Measurements from ENCODE around the gene ADRA2C.
"Not testable (repeated sequence)": the region's sequence is repeated elsewhere in the genome, so short reads cannot be mapped to it uniquely, and the experiment has no call there.

The ADRA2C gene

DNA sequence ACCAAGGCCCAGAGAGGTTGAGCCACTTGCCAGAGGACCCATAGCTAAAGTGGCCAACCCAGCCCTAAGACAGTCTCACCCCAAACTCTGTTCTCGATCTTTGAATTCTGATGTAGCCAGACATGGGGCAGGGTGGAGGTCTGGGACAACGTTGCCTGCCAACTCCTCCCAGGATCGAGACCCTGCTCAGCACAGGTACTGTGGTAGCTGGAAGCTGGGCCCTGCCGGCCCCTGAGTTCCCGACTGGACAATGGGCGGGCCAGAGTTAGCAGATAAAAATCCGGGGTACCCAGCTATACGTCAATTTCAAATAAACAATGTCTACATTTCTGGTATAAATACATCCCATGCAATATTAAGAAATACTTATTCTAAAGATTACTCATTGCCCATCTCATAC is 35.3 kb downstream of the ADRA2C start:
- DNase-seq, result no peak

GRCh38 chr4:3801931-3802550 is 35.9 kb downstream of the ADRA2C start:
- DNase-seq, result no peak

GRCh38 chr4:3802571-3803474 is 36.6 kb downstream of the ADRA2C start:
- no peak for DNase-seq

GRCh38 chr4:3803475-3803847 is 37.3 kb downstream of the ADRA2C start:
- DNase-seq, result no peak

- no peak for DNase-seq
Observed at GRCh38 chr4:3803946-3804345, 37.8 kb downstream of the ADRA2C start.

GRCh38 chr4:3805026-3805425 is 38.8 kb downstream of the ADRA2C start:
- no peak for DNase-seq

DNA sequence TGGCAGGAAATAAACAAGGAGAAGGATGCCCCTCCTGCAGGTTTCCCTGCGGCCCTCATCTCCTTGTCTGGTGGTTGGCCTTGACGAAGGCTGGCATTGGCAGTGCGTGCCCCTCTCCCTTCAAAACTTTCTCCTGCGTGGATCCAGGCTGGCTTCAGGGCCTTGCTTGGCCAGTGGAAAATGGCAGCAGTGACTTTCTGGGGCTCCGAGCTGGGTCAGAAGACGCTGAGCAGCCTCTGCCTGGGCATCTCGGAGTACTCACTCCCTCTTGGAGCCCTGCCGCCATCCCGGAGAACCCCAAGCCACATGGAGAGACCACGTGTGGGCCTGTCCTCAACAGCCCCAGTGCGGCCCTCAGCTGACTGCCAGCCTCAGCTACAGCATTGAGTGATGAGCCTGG is 39.5 kb downstream of the ADRA2C start:
- DNase-seq, result no peak

DNA sequence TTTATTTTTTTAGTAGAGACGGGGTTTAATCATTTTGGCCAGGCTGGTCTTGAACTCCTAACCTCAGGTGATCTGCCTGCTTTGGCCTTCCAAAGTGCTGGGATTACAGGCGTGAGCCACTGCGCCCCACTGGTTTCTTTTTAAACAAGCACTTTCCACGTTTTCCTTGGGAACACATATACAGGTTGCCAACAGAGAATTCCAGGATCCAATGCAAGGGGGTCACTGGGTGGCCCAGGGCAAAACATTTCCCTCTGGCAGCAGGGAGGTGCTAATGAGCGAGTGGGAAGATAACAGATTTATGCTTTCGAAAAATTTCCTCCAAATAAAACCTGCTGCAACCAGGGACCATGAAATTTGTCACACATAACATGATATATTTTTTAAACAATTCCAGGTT is 41.1 kb downstream of the ADRA2C start:
- DNase-seq, result no peak

DNA sequence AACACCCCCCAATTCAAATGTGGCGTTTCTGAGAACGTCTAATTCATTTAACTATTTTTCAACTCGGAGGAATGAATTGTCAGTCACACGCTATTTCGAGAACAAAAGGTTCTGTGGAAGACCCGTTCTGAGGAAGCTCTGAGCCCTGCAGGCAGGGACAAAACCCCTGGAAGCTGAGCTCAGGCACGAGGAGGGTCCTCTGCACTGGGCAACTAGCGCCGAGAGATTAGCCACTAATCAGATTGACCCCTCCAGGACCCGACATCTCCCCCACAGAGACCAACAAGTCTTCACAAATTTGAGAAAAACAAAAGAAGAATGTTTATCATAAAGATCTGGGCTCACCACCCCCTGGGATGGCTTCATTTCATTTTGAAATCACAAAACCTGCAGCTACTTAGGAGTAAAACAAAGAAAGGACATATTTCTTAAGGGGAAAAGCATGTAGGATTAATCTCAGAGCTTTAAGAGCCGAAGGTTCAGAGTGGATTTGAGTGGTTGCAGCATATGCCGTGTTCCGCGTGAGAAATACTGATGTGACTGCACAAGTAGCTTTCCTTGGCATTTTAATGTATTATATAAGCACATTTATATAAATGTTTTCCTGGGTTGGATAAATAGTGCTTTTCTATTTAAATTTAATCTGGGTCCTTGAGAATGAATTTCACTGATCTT is 41.8 kb downstream of the ADRA2C start:
- DNase-seq, result no peak

DNA sequence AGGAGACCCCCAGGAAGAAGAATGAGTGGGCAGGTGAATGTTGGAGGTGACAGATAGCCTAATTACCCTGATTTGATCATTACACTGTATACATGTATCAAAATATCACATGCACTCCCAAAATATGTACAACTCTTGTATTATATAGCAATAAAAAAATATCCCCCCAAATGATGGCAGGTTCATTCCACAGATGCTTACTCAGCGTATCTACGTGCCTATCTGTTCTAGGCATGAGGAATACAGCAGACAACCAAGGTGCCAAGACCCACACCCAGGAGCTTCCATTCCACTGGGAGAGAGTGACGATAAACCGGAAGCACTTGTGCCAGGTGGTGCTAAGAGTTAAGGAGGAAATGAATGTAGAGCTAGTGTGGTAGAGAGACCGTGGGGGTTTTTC is 42.4 kb downstream of the ADRA2C start:
- no peak for DNase-seq

DNA sequence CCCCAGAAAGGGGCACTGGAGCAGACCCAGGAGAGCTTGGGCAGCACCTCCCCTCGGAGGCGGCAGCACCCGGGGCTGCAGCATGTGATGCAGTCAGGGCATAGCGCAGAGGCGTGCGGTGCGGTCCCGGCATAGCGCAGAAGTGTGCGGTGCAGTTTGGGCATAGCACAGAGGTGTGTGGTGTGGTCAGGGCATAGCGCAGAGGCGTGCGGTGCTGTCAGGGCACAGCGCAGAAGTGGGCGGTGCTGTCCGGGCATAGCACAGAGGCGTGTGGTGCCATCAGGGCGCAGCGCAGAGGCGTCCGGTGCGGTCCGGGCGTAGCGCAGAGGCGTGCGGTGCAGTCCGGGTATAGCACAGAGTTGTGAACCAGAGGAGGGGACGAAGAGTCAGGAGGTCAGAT is 42.8 kb downstream of the ADRA2C start:
- no peak for DNase-seq

DNA sequence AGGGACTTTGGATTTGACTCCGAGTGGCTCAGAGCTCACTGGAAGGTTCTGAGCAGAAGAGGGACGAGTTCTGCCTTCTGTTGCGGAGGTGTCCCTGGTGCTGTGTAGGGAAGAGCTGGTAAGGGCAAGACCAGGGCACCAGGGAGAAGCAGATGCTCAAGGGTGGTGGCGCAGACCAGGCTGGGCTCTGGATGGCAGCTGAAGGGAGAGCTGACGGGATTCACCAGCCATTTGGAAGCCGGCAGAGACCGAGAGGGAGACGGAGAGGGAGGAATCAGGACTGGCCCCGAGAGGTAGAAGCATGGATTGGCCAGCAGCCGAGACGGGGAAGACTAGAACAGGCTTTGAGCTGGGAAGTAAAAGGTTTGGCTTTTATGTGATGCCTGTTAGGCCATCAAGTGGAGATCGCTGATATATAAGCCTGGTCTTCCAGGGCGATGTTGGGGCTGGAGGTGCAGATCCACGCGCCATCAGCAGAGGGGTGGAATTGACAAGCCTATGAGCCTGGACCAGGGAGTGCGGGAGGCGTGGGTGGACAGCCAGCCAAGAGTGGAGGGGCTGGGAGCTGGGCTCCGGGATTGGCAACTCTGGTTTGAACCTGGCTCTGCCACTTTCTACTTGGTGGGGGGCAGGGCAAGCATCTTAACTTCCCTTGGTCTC is 43.4 kb downstream of the ADRA2C start:
- DNase-seq, result no peak

- DNase-seq, result no peak
Observed at GRCh38 chr4:3810111-3810680, 44.0 kb downstream of the ADRA2C start.

GRCh38 chr4:3810796-3811485 is 44.8 kb downstream of the ADRA2C start:
- DNase-seq, result no peak

GRCh38 chr4:3811621-3812020 is 45.4 kb downstream of the ADRA2C start:
- no peak for DNase-seq

DNA sequence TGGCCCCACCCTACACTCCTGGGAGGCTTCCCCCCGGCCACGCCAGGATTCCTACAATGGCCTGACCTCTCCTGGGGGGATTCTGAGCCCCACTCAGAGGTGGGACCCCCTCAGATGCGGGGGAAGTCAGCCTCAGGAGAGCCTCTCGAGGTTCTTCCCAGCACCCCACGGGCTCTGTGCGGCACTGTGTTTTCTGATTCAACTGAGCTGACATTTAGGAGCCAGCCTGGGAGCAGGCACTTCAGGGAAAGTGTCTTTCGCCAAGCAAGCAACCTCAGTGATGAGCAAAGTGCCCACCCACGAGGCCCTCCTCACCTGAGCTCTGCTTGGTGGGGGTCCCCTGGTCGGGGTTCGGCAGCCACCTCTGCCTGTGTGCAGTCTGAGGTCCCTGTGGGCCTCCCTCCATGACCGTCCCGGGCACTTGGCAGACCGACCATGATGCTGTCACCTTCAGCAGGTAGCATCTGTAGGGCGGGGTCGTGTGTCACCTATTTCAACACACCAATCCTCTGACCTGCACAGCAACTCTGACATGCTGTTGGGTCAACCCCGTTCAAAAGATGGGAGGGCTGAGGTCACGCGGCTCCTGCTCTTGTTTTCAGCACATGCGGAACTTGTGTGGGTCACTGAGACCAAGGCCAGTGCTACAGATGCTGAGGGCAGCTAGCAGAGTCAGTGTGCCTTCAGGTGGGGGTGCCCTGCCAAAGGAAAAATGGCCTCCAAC is 46.2 kb downstream of the ADRA2C start:
- DNase-seq, result no peak

GRCh38 chr4:3813151-3814052 is 47.2 kb downstream of the ADRA2C start:
- DNase-seq, result no peak

DNA sequence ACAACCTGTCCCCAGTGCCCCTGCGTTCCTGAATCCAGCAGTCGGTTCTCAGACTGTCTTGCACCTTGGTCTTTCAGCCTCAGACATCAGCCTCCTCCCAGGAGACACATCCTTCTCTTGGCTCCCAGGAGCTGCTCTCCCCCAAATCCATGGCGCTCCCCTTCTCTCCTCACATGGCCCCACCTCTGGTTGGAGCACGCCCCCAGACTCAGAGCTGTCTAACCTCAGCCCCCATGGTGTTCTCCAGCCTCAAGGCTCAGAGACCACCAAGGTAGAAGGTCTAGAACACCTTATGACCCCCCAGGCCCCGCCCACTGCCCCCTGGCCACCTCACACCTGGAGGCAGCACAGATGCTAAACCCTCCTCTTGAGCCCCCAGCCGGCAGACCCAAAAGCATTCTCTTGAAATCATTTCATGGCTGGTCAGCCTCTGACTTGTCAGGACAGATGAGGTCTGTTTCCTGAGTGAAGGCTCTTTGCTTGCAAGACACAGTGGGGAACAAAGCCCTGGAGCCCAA is 47.9 kb downstream of the ADRA2C start:
- no peak for DNase-seq

- not testable (repeated sequence) for DNase-seq
Observed at GRCh38 chr4:3814838-3815237, 48.7 kb downstream of the ADRA2C start.

- DNase-seq, result no peak
Observed at GRCh38 chr4:3816256-3816825, 50.2 kb downstream of the ADRA2C start.
